ENCODE measurements around the gene FREY1. TPM values are rescaled to one million over a fixed set of nuclear protein-coding genes. Genes with fewer than 3 reads are reported as not detected.

The FREY1 gene
- total and polyA plus RNA-seq, 7 experiments from 2014 or later, result 3.4 to 8.2 (median 4.6) TPM; not detected in 2

GRCh38 chr11:45933846-45934579 lies 26.9 kb upstream of the FREY1 start:
- intact Hi-C loops (cut with micrococcal nuclease), result no loop called here
- H3K27ac Mint-ChIP-seq, result no peak overlapping the region
- no peaks in the 10 kb centered on the region for H3K9me3 Mint-ChIP-seq
- no peaks in the 10 kb centered on the region for H3K27me3 ChIP-seq (ENCODE audit: control insufficient read depth in 2 of 2, insufficient read depth in 2 of 2, low read length in 2 of 2)
- ATAC-seq (no peak), DNase-seq (no peak)
- H3K36me3 Mint-ChIP-seq, result peaks cover 0 to 30% (median 3%) of the 10 kb centered on the region in 5 donors
- peaks cover 25 to 27% of the 10 kb centered on the region in 2 donors for H3K4me1 ChIP-seq (ENCODE audit: control insufficient read depth in 2 of 2, insufficient read depth in 2 of 2, low read length in 2 of 2)
- H3K27me3 Mint-ChIP-seq, result no peaks in the 10 kb centered on the region
- peaks cover 4 to 60% (median 14%) of the 10 kb centered on the region in 3 experiments for H3K36me3 ChIP-seq (ENCODE audit: control insufficient read depth in 2 of 3, insufficient read depth in 3 of 3, low read length in 3 of 3)
- H3K27ac ChIP-seq (ENCODE audit: low read depth, low read length), result no peak overlapping the region
- ChIA-PET CTCF (interaction anchor here (0.6 kb wide), 1 partner anchor 1010 kb away, joined by 3 read pairs; no protein-coding TSS in a partner anchor), POLR2A (no interaction called here)
- H3K9me3 ChIP-seq (ENCODE audit: control insufficient read depth in 2 of 3, low read length in 3 of 3), result no peaks in the 10 kb centered on the region
- no peak overlapping the region for H3K4me3 ChIP-seq (ENCODE audit: low read length)
- no peak overlapping the region for H3K4me3 Mint-ChIP-seq
- peaks cover 15 to 36% (median 22%) of the 10 kb centered on the region in 7 donors for H3K4me1 Mint-ChIP-seq

GRCh38 chr11:45933131-45933831 lies 26.2 kb upstream of the FREY1 start:
- Mint-ChIP-seq H3K9me3 (no peaks in the 10 kb centered on the region), H3K4me1 (peaks cover 17 to 36% (median 22%) of the 10 kb centered on the region in 7 donors), H3K27me3 (no peaks in the 10 kb centered on the region), H3K27ac (peak overlapping the region in 1 of 9 donors; percentile 54), H3K36me3 (peaks cover 0 to 27% (median 3%) of the 10 kb centered on the region in 5 donors), H3K4me3 (no peak overlapping the region)
- Histone ChIP-seq H3K4me1 (ENCODE audit: control insufficient read depth in 2 of 2, insufficient read depth in 2 of 2, low read length in 2 of 2) (peaks cover 25 to 27% of the 10 kb centered on the region in 2 donors), H3K4me3 (ENCODE audit: low read length) (no peak overlapping the region), H3K27me3 (ENCODE audit: control insufficient read depth in 2 of 2, insufficient read depth in 2 of 2, low read length in 2 of 2) (no peaks in the 10 kb centered on the region), H3K9me3 (ENCODE audit: control insufficient read depth in 2 of 3, low read length in 3 of 3) (no peaks in the 10 kb centered on the region), H3K36me3 (ENCODE audit: control insufficient read depth in 2 of 3, insufficient read depth in 3 of 3, low read length in 3 of 3) (peaks cover 4 to 57% (median 14%) of the 10 kb centered on the region in 3 experiments), H3K27ac (ENCODE audit: low read depth, low read length) (no peak overlapping the region)
- ATAC-seq, result peak; percentile 39
- intact Hi-C loops (cut with micrococcal nuclease), result no loop called here
- no peak for DNase-seq
- ChIA-PET POLR2A (no interaction called here), CTCF (no interaction called here)

GRCh38 chr11:45932217-45932616 lies 25.1 kb upstream of the FREY1 start:
- ChIA-PET POLR2A (interaction anchor here (0.6 kb wide), 1 partner anchor 112 kb away, joined by 3 read pairs; no protein-coding TSS in a partner anchor), CTCF (no interaction called here)
- H3K4me3 ChIP-seq (ENCODE audit: low read length), result no peak overlapping the region
- no peaks in the 10 kb centered on the region for H3K27me3 ChIP-seq (ENCODE audit: control insufficient read depth in 2 of 2, insufficient read depth in 2 of 2, low read length in 2 of 2)
- no peak for DNase-seq
- Mint-ChIP-seq H3K27ac (peak overlapping the region in 6 of 9 donors; percentile 14 to 76 (median 38)), H3K9me3 (no peaks in the 10 kb centered on the region), H3K4me3 (no peak overlapping the region), H3K4me1 (peaks cover 20 to 39% (median 24%) of the 10 kb centered on the region in 7 donors), H3K36me3 (peaks cover 0 to 21% (median 3%) of the 10 kb centered on the region in 5 donors), H3K27me3 (no peaks in the 10 kb centered on the region)
- no peak overlapping the region for H3K27ac ChIP-seq (ENCODE audit: low read depth, low read length)
- no peaks in the 10 kb centered on the region for H3K9me3 ChIP-seq (ENCODE audit: control insufficient read depth in 2 of 3, low read length in 3 of 3)
- ATAC-seq, result no peak
- intact Hi-C loops (cut with micrococcal nuclease), result no loop called here
- peaks cover 4 to 49% (median 14%) of the 10 kb centered on the region in 3 experiments for H3K36me3 ChIP-seq (ENCODE audit: control insufficient read depth in 2 of 3, insufficient read depth in 3 of 3, low read length in 3 of 3)
- peaks cover 26 to 27% of the 10 kb centered on the region in 2 donors for H3K4me1 ChIP-seq (ENCODE audit: control insufficient read depth in 2 of 2, insufficient read depth in 2 of 2, low read length in 2 of 2)

GRCh38 chr11:45931739-45932138 lies 24.7 kb upstream of the FREY1 start:
- Histone ChIP-seq H3K36me3 (ENCODE audit: control insufficient read depth in 2 of 3, insufficient read depth in 3 of 3, low read length in 3 of 3) (peaks cover 4 to 44% (median 10%) of the 10 kb centered on the region in 3 experiments), H3K4me1 (ENCODE audit: control insufficient read depth in 2 of 2, insufficient read depth in 2 of 2, low read length in 2 of 2) (peaks cover 27 to 30% of the 10 kb centered on the region in 2 donors), H3K27me3 (ENCODE audit: control insufficient read depth in 2 of 2, insufficient read depth in 2 of 2, low read length in 2 of 2) (no peaks in the 10 kb centered on the region), H3K4me3 (ENCODE audit: low read length) (no peak overlapping the region), H3K9me3 (ENCODE audit: control insufficient read depth in 2 of 3, low read length in 3 of 3) (no peaks in the 10 kb centered on the region), H3K27ac (ENCODE audit: low read depth, low read length) (peak overlapping the region; percentile 22)
- Mint-ChIP-seq H3K36me3 (peaks cover 0 to 16% (median 2%) of the 10 kb centered on the region in 5 donors), H3K4me1 (peaks cover 20 to 40% (median 24%) of the 10 kb centered on the region in 7 donors), H3K4me3 (peak overlapping the region in 1 of 10 donors; percentile 63), H3K27ac (peak overlapping the region; percentile 14 to 95 (median 54)), H3K27me3 (no peaks in the 10 kb centered on the region), H3K9me3 (no peaks in the 10 kb centered on the region)
- ATAC-seq (no peak), DNase-seq (no peak)
- POLR2A ChIA-PET, result interaction anchor here (0.6 to 4.1 kb wide), 2 partner anchors 13 to 112 kb away, joined by 3 to 26 read pairs; partner anchors contain the start of gene PEX16
- intact Hi-C loops (cut with micrococcal nuclease), result no loop called here
- CTCF ChIA-PET, result no interaction called here

GRCh38 chr11:45930951-45931570 lies 24.0 kb upstream of the FREY1 start:
- Mint-ChIP-seq H3K36me3 (peaks cover 0 to 14% (median 0%) of the 10 kb centered on the region in 5 donors), H3K4me3 (peak overlapping the region in 2 of 10 donors; percentile 39 to 73), H3K27me3 (no peaks in the 10 kb centered on the region), H3K4me1 (peaks cover 20 to 40% (median 24%) of the 10 kb centered on the region in 7 donors), H3K9me3 (no peaks in the 10 kb centered on the region), H3K27ac (peak overlapping the region; percentile 14 to 95 (median 78))
- DNase-seq (no peak), ATAC-seq (no peak)
- Histone ChIP-seq H3K36me3 (ENCODE audit: control insufficient read depth in 2 of 3, insufficient read depth in 3 of 3, low read length in 3 of 3) (peaks cover 4 to 39% (median 9%) of the 10 kb centered on the region in 3 experiments), H3K27ac (ENCODE audit: low read depth, low read length) (peak overlapping the region; percentile 22), H3K4me1 (ENCODE audit: control insufficient read depth in 2 of 2, insufficient read depth in 2 of 2, low read length in 2 of 2) (peaks cover 27 to 32% of the 10 kb centered on the region in 2 donors), H3K27me3 (ENCODE audit: control insufficient read depth in 2 of 2, insufficient read depth in 2 of 2, low read length in 2 of 2) (no peaks in the 10 kb centered on the region), H3K4me3 (ENCODE audit: low read length) (no peak overlapping the region), H3K9me3 (ENCODE audit: control insufficient read depth in 2 of 3, low read length in 3 of 3) (no peaks in the 10 kb centered on the region)
- POLR2A ChIA-PET, result interaction anchor here (4.1 kb wide), 1 partner anchor 13 kb away, joined by 26 read pairs; the partner anchor contains the start of gene PEX16
- intact Hi-C loops (cut with micrococcal nuclease), result loop anchor here in 1 of 2 donors (1.0 kb wide), 1 partner anchor 13 kb away; no protein-coding TSS in a partner anchor
- CTCF ChIA-PET, result interaction anchor here (0.8 kb wide), 1 partner anchor 58 kb away, joined by 3 read pairs; no protein-coding TSS in a partner anchor
